Daoy (cell line): Measurements from ENCODE around the gene JARID2. TPM values are rescaled to one million over a fixed set of nuclear protein-coding genes. Genes with fewer than 3 reads are reported as not detected.

ENCODE experiments used
- DNase-seq: peaks from one replicate; pipeline ENCODE4 v3.0.0-alpha.2; 2015; ENCODE audit warnings: low read depth
- total RNA-seq: library from RNA; depleted of rRNA; stranded (reverse); fragments of >200 nt; shearing (Covaris generic); gene quantifications from 2 replicates; pipeline ENCODE4 v1.2.3, GENCODE V29; 2014

The JARID2 gene
- total RNA-seq, 1 experiment from 2014 or later = 11.3 TPM

DNA sequence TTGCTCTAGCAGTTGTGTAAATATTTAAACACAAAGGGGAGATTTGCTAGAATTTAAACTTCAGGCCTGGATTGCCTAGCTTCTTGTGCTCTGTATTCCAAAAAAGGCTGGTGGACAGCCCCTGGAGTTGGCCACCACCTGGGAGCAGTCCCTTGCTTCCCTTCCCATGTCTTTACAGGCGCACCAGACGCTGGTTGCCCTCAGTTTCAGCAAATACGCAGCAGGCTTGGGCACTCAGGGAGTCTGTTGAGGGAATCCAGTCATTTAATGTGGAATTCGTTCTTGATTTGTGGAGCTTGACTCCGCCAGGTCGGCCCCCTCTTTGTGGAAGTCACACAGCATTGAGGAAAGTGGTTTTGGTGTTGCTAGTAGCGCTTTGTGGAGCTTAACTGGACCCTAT, 260.2 kb downstream of the JARID2 start:
- DNase-seq = no peak

GRCh38 chr6:15507221-15507620, 261.4 kb downstream of the JARID2 start:
- no peak for DNase-seq

DNA sequence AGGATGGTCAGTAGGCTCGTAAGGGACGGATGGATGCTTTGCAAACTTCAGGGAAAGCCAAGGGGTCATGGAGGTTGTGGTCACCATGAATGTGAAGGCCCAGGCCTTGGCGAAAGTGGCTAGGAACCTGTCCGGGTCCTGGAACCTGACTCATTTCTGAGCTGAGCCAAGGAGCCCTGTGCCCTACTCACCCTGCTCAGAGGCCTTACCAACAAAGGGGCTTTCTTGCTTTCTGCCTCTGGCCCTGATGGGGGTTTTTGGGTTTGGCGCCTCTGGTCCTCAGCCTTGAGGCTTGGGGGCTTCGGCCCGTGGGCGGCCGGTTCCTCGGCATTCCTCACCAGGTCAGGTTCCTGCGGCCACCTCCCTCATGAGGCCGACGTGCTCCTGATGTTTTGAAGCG, 261.9 kb downstream of the JARID2 start:
- no peak for DNase-seq

GRCh38 chr6:15508441-15508871, 262.6 kb downstream of the JARID2 start:
- no peak for DNase-seq

- DNase-seq = no peak
Observed at GRCh38 chr6:15508931-15509330, 263.1 kb downstream of the JARID2 start.

- DNase-seq = no peak
Observed at GRCh38 chr6:15509335-15509933, 263.6 kb downstream of the JARID2 start.

- DNase-seq = no peak
Observed at GRCh38 chr6:15510121-15510520, 264.3 kb downstream of the JARID2 start.

DNA sequence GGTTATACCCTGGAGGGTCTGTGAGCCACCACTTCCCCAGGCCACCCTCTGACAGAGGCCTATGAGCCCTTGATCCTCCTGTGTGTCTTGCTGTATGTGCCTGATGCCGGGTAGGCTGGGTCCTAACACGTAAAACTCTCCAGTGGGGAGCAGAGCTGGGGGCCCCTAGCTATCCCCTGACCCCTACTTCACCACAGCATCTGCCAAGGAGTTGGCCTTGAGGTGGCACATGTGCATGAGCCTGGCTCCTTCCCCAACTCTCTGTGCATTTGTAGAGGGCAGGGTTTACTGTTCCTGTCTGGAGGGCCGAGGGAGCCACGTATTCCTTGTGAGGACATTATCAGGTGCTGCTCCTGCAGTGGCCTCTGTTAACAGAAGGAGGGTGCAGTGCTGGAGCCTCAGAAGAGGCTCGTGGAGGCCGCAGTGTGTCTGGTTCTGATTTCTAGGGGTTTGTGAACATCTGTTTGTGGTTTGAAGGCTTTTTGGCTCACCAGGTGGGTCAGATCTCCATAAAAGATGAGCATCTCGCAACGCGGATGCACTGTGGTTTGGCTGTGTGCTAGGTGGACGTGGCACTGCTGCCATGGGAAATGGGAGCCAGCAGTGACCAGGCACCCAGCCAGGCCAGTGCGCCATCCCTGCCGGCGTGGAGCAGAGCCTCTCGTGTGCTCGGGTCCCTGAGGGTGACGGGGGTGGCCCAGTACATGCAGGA, 264.8 kb downstream of the JARID2 start:
- no peak for DNase-seq

DNA sequence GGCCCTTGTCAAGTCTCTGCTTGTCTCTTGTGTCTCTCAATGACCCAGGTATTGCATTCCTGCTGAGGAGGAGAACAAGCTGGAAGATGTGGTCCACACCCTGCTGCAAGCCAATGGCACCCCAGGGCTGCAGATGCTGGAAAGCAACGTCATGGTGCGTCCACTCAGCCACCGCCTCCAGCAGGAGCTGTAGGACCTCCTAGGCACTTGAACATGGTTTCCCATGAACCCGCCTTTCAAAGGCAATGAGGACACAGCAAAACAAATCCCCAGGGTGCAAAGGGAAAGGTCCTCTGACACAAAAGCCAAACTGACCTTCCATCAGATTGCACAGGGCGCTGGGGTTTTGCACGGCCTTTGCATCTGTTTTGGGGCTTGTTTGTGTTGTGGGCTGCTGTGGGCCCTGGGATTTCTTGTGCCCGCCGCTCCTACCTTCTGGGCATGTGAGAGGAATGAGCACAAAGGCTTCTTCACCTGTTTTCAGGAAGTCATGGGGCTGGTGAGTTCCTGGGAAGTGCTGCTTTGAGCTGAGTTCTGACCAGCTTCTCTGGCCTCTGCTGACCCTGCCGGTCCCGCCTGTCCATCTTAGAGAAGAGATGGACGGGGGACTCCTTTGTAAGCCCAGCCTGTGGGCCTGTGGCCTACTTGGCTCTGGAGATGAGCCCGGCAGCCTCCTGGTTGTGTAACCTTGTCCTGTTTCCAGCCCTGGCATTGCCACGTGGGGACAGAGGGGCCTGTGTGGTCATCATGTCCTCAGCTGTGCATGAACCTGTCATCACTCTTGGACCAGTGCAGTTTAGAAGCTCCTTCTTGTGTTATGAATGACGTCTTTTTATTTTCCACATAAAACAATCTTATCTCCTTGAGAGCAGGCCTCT, 265.6 kb downstream of the JARID2 start:
- no peak for DNase-seq

GRCh38 chr6:15512126-15512525, 266.3 kb downstream of the JARID2 start:
- peak; percentile 40 for DNase-seq

GRCh38 chr6:15512721-15513120, 266.9 kb downstream of the JARID2 start:
- no peak for DNase-seq

DNA sequence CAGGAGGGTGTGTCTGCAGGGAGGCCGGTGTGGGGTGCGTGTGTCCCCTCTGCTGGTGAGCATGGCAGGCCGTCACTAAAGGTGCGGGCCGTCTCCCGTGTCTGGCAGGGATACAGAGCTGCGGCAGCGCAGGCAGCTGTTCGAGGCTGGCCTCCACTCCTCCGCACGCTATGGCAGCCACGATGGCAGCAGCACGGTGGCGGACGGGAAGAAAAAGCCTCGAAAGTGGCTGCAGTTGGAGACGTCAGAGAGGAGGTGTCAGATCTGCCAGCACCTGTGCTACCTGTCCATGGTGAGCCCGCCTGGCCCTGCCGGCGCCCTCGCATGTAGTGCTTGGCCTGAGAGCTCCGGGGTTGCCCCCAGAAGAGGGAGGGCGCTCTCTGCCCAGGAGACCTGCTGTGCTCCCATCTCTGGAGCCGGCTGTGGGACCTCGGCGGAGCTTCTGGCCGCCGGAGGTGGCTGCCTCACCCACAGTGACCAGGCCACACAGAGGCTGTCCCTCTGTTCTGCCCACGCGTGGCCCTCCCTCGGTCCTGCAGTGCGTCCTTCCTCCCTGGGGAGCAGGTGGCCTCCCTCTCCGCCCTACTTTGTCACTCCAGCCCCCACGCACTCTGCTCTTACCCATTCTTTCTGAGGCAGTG, 267.4 kb downstream of the JARID2 start:
- DNase-seq = no peak

- DNase-seq = no peak
Observed at GRCh38 chr6:15513801-15514711, 268.2 kb downstream of the JARID2 start.

GRCh38 chr6:15515226-15515625, 269.4 kb downstream of the JARID2 start:
- no peak for DNase-seq

DNA sequence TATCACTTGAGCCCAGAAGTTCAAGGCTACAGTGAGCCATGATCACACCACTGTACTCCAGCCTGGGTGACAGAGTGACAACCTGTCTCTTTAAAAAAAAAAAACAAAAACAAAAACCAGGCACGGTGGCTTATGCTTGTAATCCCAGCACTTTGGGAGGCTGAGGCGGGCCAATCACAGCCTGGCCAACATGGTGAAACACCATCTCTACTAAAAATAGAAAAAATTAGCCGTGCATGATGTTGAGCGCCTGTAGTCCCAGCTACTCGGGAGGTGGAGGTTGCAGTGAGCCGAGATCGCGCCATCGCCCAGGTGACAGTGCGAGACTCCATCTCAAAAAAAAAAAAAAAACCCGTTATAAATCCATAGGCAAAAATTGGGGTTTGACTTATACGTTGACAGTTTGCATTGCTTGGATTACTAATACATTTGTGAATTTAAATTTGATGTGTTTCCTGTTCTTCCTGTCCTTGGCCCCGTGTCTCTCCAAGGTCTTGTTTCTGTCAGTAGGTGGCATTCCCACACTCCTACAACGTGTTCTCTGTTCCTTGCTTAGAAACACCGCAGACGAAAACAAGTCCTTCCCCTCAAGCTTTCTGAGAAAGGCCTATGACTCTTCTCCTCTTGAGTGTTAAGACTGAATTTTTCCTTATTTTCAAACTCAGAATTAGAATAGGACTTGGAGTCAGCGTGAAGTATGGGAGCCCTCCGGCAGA, 269.9 kb downstream of the JARID2 start:
- no peak for DNase-seq

- no peak for DNase-seq
Observed at GRCh38 chr6:15516378-15516777, 270.5 kb downstream of the JARID2 start.

GRCh38 chr6:15516923-15517560, 271.2 kb downstream of the JARID2 start:
- no peak for DNase-seq

DNA sequence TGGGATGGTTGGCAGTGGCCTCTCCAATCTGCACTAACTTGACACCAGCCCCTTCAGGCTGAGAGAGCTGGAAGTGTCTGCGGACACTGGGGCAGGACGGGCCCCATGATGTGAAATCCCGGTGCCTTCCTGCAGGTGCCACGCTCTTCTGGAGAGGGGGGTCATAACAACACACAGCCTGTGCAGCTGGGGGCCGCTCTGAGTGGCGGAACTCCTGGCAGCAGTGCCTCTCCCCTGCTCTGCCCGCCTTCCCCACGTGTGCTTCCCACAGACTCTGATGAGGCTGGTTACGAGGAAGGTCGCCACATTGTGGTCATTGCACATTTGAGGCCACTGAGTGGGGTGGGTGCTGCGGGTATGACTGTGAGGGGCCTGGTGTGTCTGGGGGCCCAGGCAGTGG, 271.7 kb downstream of the JARID2 start:
- no peak for DNase-seq

DNA sequence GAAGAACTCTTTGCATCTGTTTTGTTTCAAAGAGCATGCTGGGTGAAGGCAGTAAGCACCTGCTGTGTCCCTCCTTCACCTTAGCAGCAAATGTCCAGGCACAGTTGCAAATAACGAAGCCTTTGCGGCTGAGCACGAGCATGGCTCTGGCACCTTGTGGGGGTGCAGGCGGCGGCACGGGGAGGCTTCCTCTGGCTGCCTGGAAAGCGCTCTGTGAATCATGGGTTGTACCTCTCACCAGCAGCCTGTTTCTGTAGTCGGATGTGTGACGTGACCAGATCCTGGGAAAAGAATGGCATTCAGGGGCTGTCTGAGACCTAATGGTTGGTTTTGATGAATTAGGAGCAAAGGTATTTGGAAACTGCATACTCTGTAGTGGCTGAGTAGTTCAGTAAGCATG, 272.2 kb downstream of the JARID2 start:
- DNase-seq = no peak

DNA sequence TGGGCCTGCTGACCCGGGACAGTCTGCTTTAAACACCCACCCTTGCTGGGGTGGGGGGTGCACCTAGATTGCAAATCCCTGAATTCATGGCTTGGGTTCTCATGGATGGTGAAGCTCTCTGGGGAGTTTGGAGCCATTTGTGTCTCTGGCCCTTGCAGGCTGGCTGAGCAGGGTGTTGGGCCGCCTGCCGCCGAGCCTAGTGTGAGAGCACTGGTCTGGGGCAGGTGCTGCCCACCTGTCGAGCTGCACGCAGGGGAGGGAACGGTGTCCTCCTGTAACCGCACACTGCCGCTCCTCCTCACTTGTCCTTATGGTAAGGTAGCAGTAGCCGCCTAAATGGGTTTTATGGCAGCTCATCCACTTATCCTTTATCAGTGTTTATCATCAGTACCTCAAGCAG, 273.0 kb downstream of the JARID2 start:
- DNase-seq = no peak
